HG03521 (cell line): ENCODE results near the gene KCNH8.
"Not testable (repeated sequence)": the region's sequence is repeated elsewhere in the genome, so short reads cannot be mapped to it uniquely, and the experiment has no call there.

ENCODE experiments used
- ATAC-seq: cut with Tn5 transposase; IDR thresholded peaks from one replicate; pipeline ENCODE4 v1.9.1; 2021; ENCODE audit warnings: mild to moderate bottlenecking, moderate library complexity; ENCODE audit not compliant: unreplicated experiment

KCNH8 gene

DNA sequence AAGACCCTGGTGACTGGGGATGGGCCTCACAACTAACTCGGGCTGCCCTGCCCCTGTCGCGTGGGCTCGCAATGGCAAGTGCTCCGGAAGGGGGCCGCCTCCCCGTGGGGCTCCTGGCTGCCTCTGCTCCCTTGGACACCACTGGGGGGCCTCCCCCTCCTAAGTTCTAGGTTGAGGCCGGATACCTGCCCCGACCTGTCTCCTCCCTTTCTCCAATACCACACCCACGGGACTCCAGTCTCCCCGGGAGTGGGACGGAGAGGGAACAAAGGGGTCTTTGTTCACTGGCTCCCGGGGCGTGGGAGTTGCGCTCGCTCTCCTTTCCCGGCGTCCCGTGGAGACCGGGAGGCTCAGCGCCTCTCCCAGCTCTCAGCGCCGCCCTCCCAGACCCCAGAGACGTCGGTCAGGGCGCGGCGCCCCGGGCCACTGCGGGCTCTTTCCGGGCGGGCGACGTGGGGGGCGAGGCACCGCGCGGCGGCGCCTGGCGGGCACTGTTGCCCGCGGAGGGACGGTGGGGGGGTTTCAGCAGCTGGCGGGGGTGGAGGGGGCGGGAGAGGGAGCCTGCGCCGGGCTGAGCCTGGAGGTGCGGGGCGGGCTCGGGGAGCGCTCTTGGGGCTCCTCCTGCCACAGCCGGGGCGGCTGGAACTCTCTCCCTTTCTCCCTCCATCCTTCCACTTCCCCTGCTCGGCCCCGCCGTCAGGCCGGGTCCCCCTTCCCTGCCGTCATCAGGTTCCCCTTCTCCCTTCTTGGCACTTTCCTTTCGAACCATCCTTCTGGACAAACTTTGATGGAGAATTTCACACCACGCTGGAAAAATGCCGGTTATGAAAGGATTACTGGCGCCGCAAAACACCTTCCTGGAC is at the start of gene KCNH8:
KCNH8 (plus strand) TSS at position 606 of the 863 bp plus-strand sequence; CDS start at position 816, 210 bp downstream.
- no peak for ATAC-seq

DNA sequence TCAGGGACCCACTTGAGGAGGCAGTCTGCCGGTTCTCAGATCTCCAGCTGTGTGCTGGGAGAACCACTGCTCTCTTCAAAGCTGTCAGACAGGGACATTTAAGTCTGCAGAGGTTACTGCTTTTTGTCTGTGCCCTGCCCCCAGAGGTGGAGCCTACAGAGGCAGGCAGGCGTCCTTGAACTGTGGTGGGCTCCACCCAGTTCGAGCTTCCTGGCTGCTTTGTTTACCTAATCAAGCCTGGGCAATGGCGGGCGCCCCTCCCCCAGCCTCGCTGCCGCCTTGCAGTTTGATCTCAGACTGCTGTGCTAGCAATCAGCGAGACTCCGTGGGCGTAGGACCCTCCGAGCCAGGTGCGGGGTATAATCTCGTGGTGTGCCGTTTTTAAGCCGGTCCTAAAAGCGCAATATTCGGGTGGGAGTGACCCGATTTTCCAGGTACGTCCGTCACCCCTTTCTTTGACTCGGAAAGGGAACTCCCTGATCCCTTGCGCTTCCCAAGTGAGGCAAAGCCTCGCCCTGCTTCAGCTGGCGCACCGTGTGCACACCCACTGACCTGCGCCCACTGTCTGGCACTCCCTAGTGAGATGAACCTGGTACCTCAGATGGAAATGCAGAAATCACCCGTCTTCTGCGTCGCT is 45.5 kb upstream of the KCNH8 start:
- not testable (repeated sequence) for ATAC-seq

DNA sequence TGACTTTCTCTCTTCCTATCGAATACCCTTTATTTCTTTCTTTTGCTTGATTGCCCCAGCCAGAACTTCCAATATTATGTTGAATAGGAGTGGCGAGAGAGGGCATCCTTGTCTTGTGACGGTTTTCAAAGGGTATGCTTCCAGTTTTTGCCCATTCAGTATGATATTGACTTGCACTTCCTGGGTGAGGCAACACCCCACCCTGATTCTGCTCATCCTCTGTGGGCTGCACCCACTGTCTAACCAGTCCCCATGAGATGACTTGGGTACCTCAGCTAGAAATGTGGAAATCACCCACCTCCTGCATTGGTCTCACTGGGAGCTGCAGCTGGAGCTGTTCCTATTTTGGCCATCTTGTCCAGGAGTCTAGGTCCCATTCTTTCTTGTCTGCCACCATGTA is 44.8 kb upstream of the KCNH8 start:
- no peak for ATAC-seq

DNA sequence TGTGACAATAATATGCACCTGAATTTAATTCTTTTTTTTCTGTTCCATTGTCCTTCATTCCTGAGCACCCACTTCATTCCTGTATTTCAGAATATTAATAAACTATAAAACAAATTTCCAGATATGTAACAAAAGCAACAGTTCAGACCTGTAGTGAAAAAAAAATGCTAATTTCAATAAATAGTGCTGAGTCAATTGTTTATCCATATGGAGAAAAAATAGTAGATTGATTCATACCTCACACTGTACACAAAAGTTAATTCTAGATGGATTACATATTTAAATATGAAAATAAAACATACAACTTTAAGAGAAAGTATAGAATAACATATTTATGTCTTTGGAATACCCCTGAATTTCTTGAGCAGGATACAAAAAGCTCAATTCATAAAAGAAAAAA is 43.9 kb upstream of the KCNH8 start:
- ATAC-seq = no peak

DNA sequence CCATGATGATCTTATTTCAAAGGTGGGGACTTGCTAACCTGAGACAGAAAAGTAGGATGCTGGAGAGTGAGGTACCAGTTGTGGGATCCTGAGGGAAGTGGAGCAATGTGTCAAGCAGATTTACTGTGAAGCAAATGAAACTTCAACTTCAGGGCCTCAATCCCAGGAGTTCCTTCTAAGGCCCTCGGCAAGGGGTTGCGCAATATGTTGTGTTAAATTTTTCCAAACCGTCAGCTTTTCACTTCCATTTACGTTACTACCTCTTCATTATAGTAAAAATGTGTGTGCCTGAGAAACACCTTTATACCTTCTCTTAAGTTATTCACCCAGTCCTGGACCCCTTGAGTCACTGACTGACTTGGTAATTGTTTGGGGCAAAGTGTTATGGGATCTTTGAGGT is 42.5 kb upstream of the KCNH8 start:
- no peak for ATAC-seq

DNA sequence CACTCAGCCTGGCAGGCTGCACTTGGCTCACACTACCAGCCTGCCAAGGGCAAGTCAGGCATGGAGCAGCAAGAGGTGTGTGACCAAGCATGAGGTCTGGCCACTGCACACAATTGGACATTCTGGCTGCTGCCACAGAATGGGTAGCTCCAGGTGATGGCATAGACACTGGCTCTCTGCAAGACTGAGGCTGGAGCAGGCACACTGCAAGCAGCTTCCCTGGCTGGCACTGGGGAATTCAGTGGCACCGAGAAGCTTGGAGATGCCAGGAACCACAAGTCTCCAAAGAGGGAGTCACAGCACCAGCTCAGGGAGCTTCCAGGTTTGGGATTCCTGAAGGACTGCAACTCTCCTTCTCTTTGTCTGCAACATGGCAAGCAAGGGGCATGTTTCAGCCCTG is 42.0 kb upstream of the KCNH8 start:
- no peak for ATAC-seq

DNA sequence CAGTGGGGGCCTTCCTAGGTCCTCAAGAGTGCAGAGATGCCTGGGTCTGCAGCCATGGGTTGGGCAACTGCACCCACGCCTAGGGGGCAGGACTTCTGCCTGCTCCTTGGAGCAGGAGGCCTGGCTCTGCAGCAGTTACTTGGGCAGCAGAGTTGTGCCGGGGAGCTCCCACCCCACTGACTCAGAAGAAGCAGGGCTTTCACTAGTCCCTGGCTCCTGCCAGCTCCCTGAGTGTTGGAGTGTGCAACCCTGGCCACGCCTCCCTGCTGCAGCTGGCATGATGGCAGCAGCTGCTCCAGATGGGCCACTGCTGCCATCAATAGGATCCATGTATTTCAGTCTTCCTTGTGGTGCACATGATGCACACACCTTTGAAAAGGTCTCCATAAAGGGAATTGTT is 40.6 kb upstream of the KCNH8 start:
- no peak for ATAC-seq

DNA sequence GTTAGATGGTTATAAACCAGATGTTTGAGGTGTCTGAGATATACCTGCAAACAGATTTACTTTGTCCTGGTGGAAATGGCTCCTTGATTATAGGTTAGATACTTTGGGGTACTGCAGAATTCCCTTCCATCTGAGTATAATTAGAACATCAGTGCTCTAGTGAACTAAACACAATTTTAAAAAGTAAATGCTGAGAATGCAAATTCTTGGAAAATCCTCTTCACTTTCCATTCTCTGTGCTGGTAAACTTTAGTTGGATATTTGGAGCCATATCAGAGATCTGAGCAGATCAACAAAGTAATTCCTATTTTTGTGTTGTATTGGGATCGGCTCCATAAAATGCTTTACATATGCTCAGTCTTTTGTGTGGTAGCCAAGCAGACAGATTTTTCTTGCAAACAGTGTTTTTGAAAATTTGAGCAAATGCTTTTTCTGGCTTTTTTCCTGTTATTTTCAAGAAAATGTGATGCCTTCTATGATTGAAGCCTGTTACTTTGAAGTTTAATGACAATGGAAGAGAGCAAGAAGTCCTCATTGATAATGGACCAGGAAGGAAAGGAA is 37.9 kb upstream of the KCNH8 start:
- ATAC-seq = no peak

DNA sequence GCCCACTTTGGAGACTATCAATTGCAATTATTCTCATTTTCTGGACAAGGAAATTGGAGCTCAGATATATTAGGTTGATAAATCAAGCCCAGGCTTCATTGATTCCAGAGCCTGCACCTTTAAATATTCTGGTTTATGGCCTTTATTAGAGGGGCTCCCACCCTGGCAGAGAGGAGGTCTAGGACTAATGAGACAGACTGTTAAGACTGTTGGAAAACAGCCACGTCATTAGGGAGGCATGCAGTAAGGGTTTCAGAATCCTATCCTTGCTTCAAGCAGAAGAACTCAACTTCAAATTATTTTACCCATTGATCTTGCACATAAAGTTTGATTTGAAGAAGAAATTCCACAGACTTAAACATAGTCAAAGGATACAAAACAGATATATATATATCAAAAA is 33.8 kb upstream of the KCNH8 start:
- no peak for ATAC-seq

DNA sequence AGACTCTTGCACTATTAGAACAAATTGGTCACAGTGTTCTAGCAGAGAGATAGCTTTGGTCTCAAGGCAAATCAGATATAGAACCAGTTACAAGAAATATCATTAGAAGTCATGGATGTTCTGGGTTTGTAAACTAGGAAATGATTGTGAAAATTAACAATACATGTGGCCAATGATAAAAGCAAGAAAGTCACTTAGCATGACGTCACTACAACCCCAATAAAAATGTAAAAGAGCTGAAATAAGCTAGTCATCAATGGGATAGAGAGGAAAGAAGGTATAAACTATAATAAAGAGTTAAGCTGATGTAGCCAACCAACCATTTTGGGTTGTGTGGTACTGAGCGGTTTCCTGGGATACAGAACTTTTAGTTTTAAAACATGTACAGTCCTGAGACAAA is 32.1 kb upstream of the KCNH8 start:
- ATAC-seq = no peak

DNA sequence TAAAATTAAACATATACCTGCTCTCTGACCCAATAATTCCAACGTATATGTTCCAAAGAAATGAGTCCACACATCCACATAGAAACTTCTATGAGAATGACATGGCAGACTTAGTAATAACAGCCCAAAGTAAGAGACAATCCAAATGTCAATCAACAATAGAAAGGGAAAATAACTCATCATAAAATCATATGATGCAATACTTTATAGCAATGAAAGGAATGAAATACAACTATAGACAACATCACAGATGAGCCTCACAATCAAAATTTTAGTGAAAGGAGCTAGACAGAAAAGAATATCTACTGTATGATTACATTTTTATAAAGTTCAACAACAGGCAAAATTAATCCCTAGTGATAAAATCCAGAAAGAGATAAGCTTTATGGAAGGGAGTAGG is 23.6 kb upstream of the KCNH8 start:
- no peak for ATAC-seq

DNA sequence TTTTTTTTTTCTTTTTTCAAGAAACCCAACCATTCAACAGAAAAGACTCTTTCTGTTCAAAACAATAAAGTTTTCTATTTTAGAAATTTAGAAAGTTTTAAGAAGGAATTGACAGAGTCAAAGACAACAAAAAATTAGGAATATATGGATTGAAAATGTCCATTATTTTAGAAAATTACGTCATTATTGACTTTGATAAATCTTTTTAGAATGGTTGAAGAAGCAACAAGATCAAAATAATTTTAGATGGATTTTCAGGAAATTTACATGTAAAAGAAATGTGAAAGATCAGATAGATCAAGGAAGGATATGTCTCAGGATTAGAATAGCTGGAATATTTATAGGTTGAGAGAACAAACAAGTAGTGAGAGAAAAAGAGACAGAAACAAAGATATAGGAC is 8.4 kb upstream of the KCNH8 start:
- no peak for ATAC-seq

DNA sequence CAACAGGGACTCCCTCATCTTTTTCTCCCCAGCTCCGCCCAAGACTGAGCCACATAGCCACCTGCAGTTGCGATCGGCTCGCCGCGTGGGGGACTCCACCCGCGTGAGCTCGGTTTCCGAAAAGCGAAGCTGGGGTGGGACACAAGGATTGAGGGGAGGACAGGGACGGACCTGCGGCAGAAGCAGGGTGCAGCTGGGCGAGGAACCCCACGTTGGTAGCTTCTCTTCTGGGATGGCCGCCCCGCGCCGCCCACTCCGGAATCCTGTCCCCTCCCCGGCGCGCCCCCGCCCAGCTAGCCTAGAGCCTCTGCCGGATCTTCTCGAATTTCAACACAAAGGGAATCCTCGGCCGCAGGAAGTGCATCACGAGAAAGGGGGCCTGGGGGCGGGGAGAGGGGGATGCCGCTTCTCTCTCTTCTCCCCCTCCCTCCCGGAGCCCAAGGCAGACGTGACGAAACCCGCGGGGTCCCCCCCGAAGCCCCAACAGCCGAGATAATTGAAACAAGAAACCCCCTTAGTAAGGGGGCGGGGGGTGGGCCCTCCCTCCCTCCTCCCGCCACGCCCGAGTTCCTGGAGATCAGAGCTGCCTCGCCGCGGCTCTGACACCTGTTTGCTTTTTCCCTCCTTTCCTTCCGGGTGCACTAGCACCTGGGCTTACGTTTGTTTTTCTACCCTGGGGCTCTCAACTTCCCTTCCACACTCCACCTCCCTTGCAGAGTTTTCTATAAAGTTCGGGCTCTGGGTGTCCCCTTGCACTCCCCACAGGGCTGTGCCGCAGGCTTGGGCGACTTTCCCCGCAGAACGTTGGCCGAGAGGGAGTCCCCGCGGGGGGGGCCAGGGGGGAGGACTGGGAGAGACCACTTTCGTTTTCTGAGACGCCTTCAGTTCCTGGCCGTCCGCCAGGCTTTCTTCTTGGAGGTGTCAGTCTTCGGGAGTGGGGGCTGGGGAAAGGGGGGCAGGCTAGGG is 1.3 kb upstream of the KCNH8 start:
- peak; percentile 83 for ATAC-seq

DNA sequence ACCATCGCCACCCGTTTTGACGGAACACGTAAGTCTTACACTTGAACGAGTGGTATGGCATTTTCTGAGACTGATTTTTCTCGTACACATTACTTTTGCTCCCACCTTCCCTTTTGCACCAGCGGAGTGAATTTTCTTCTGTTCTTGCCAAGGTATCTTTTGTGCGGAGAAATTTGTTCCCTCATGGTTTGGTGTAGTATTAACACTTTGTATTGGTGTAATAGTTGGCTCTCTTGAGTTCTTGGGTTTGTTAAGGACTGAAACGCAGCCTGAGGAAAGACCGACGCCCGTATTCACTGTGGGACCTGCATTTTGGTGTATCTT is 420 bp downstream of the KCNH8 start:
- no peak for ATAC-seq

DNA sequence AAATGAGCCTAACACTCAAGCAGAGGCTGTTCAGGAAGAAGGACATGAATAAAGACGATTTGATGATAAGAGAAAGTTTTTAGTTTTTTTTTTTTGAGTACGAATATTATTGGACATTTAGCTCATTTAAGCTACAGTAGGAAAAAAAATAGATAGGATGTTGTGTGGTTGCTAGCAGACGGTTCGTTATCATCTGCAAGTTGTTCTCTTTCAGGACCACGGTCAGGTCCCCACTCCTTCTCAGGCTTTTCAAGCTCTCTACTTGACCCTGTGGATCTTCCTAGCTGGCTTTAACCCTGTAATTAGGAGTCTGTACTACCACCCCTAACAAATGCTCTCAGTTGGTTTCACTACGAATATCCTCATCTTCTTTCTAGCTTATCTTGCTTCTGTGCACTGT is 1.1 kb downstream of the KCNH8 start:
- ATAC-seq = no peak

DNA sequence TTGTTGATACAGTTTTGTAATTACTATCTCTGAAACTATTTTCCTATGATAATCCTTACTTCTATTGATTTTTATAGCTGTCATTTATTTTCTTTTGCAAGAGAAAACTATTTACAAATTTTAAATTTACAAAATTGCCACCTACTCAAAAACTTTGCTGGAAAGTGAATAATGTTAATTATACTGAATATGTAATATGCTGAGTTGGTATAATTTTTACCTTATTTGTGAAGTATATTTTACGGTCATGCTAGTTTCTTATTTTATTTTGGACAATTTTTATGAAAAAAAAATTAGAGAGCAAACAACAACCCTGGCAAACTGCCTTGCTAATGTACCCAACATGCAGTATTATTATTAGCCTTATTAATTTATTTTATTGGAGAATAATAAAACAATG is 2.9 kb downstream of the KCNH8 start:
- ATAC-seq = no peak

DNA sequence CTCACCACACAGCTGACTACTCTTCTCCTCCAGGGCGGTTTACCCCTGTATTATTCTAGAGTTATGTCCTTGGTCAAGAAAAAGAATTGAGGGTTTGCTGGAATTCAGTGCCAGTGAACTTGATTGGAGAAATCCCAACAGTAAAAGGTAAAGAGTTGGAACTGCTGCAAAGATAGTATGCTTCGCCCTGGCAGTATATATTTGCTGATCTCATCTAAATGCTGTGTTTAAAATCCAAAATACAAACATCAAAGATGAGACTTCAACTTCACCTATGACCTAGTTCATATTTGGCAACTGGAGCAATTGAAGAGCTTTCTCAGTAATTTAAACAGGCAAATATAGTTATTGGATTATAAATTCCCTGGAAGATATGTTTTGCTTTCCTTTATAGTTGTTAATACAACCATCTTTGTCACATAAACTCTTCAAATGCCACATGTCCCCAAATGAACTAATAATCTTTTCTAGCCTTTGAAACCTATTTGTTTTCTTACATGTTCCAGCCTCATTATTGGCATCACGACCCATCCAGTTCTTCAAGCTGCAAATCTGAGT is 6.5 kb downstream of the KCNH8 start:
- no peak for ATAC-seq

DNA sequence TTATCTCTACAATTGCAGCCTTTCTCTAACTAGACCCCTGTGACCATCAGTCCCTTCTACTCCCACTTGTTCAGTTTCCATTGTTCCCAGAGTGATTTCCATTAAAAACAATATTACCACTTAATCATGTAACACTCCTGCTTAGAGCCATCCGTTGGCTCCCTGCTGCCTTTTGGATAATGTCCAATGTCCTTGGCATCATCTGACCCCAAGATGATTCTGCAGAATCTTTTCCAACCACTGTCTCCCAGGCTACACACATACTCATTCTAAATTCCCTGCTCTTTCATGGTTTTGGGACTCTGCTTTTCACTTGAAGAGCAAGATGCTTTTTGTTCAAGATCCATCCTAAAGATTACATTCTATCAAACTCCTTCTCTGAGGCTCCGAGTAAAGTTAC is 7.1 kb downstream of the KCNH8 start:
- ATAC-seq = no peak

DNA sequence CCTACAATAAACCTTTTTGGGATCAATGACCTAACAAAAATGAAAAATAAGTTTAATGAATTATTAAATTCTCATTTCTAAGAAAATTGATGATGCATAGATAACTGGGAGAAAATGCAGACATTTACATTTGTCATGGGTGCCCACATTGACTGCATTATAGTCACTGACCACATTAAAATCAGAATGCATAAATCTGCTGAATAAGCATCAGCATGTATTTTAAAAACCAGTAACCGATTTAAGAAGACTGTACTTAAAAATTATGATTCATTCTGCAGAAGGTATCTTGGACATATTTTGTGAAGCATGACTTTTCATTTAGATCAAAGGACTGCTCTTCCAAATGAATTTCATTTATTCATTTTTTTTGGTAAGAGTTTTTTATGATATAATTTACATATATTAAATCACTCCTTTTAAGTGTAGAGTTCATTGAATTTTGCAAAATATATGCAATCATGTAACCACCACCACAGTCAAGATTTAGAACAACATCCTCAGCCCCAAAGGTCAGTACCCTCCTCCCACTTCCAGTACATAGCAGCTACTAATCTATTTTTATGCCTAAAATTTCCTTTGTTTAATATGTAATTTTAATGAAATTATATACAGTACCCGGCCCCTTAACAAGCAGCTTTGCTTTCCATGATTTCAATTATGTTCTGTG is 11.8 kb downstream of the KCNH8 start:
- no peak for ATAC-seq

DNA sequence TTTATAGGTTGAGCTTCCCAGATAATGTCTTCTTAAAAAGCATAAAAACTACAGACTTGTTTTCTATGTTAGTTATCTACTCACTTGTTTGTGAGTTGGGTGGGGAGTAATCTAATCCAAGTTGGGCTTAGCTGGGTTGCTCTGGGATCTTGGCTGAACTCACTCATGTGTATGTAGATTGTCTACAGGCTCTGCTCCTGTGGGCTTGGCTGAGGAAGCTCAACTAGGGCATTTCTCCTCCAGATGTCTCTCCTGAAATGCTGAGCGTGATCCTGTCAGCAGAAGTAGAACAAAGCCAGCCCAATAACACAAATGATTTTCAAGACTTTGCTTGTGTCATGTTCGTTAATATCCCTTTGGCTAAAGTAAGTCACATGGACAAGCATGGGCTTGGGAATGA is 17.3 kb downstream of the KCNH8 start:
- ATAC-seq = no peak
